Heart left ventricle (tissue), 13 donors: ENCODE data around the gene NSD1.

Experiments
- POLR2A ChIP-seq, 2 donors: fragments of 450-650 bp; IDR thresholded peaks; one replicate each; pipeline ENCODE4 v1.6.1; 2017; ENCODE audit warnings: antibody characterized with exemption in 2 of 2, mild to moderate bottlenecking in 2 of 2, moderate library complexity in 2 of 2
- TF ChIP-seq, protein P1 (sequence below), 12 donors: fragments of 200-600 bp; sonication (generic) in 4 of 12; IDR thresholded peaks; one replicate each; pipeline versions ENCODE4 v1.5.0 to v1.8.0; 2018 to 2022; ENCODE audit warnings: antibody characterized with exemption in 12 of 12, mild to moderate bottlenecking in 5 of 12
- donor health status: ischemic (EF 13 %, LVEDD 7.1; RV severe dilation, severe dysfunction).
- donor health status: DM: no; HTN: yes; CAD: no.
- donor health status: DM: no; HTN: no; CAD: no.
- donor health status: ischemic (EF 25% LVEDD 6.9; RV normal size, moderate dysfunction).
- donor health status: ischemic (EF 25% LVEDD 5.7; RV mildly dilated, moderate dysfunction).
- donor health status: ischemic (EF 35%, LVEDD 5.7; RV mildly dilated, moderate dysfunction).
- donor health status: nonischemic (EF 11% LVEDD 7.7; RV severe dilation, severe dysfunction).
- donor health status: DM: yes; HTN: yes; CAD: no.
- donor health status: PGD.
- donor health status: ischemic (EF 29% LVEDD 5.4; RV normal size, mild dysfunction).
- donor health status: nonischemic (EF 23%, LVEDD 6.1; RV moderate dilation, normal function).

DNA sequence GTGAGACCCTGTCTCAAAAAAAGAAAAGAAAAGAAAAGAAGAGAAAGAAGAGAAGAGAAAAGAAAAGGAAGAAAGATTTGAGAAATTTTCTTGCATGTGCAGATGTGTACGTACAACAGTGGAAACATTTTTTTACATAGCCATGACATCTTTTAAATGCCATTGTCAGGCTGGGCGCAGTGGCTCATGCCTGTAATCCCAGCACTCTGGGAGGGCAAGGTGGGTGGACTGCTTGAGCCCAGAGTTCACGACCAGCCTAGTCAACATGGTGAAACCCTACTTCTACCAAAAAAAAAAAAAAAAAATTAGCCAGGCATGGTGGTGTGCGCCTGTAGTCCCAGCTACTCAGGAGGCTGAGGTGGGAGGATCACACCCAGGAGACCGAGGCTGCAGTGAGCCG, 211.3 kb downstream of the NSD1 start:
- TF ChIP-seq, protein P1, sequence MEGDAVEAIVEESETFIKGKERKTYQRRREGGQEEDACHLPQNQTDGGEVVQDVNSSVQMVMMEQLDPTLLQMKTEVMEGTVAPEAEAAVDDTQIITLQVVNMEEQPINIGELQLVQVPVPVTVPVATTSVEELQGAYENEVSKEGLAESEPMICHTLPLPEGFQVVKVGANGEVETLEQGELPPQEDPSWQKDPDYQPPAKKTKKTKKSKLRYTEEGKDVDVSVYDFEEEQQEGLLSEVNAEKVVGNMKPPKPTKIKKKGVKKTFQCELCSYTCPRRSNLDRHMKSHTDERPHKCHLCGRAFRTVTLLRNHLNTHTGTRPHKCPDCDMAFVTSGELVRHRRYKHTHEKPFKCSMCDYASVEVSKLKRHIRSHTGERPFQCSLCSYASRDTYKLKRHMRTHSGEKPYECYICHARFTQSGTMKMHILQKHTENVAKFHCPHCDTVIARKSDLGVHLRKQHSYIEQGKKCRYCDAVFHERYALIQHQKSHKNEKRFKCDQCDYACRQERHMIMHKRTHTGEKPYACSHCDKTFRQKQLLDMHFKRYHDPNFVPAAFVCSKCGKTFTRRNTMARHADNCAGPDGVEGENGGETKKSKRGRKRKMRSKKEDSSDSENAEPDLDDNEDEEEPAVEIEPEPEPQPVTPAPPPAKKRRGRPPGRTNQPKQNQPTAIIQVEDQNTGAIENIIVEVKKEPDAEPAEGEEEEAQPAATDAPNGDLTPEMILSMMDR (IDR thresholded peaks at IDR 0.05): no peak
- TF ChIP-seq POLR2A (IDR thresholded peaks at IDR 0.05): no peak
